ENCODE data around the gene RHEB. TPM values are rescaled to one million over a fixed set of nuclear protein-coding genes. Genes with fewer than 3 reads are reported as not detected.

Gene RHEB
- total RNA-seq, 1 donor from 2014 or later, result 95.2 TPM

- DNase-seq (ENCODE audit: low spot score), result no peak
These were observed 86.8 kb downstream of the RHEB start for GRCh38 chr7:151432658-151433521.

DNA sequence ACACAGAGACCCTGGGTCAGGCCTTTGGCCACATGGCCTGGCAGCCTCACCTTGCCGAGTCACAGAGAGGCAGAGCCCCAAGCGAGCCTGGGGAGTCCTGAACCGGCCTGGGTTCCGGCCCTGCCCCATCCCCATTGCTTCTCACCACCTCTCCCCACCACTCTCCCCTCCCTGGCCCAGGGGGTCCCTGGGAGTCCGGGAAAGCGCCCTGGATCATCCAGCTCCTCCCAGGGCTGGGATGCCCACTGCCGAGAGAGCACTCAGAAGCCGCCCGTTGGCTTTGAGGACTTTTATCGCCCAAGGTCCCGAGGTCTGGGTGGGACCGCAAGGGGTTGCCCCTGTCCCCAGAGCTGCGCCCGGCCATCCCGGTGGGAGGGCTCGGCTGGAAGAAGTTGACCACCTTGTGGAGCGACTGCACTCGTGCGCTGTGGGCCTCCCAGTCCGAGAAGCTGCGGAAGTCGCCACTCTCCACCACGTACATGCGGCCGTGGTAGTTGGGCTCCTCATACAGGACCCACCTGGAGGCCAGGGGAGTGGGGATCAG lies 87.9 kb downstream of the RHEB start:
- DNase-seq (ENCODE audit: low spot score), result no peak

DNA sequence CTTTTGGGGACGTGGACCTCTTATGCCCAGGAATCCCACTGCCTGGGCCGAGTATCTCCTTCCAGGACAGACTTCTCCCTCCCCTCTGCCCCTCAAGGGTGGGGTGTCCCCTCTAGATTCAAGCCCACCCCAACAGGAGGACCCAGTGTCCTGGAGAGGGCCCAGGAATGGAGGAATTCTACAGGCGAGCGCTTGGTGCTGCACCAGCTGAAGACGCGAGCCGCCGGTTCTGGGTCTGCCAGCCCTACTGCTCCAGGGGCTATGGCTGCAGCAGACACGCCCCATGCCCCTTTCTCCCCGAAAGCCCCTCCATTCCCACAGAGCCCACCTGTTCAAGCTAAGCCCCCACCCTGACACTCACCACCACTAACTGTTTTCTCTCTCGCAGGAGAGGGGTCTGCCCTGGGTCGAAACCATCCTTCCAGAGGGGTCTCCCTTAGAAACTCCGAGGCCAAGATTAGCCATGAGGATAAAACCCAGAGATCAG lies 88.4 kb downstream of the RHEB start:
- no peak for DNase-seq (ENCODE audit: low spot score)

- DNase-seq (ENCODE audit: low spot score), result no peak
These were observed 89.1 kb downstream of the RHEB start for GRCh38 chr7:151430391-151431205.

DNA sequence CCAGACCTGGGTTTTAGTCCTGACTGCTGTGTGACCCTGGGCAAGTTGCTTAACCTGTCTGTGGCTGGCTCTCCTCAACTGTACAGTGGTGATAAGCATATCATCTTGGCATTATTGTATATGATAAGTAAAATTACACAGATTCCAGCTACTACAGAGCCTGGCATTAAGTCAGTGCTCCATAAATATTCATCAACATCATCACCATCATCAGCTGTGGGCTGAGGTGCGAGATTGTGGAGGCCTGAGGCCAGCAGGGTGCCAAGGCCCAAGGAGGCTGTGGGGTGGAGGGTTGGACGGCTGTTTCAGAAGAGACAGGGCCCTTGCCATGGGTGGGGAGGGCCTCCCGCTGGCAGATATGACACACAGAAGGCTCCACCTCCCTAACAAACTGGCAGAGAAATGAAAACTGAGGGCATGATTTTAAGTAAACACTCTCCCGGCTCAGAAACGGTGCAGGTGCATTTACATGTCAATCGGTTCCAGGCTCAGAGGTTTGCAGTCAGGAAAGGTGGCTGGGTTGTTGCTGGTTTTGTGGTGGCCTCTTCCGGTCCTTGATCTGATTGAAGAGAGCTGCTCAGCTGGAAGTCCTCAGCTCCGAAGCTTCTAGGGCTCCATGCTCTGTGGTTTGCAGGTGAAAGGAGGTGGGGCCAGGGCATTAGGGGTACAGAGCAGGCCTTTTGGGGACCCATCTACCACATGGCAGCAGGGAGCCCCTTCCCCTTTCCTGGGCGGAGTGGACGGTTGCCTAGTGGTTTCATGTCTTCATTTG lies 89.9 kb downstream of the RHEB start:
- DNase-seq (ENCODE audit: low spot score), result no peak

GRCh38 chr7:151429237-151429559 lies 90.5 kb downstream of the RHEB start:
- no peak for DNase-seq (ENCODE audit: low spot score)

DNA sequence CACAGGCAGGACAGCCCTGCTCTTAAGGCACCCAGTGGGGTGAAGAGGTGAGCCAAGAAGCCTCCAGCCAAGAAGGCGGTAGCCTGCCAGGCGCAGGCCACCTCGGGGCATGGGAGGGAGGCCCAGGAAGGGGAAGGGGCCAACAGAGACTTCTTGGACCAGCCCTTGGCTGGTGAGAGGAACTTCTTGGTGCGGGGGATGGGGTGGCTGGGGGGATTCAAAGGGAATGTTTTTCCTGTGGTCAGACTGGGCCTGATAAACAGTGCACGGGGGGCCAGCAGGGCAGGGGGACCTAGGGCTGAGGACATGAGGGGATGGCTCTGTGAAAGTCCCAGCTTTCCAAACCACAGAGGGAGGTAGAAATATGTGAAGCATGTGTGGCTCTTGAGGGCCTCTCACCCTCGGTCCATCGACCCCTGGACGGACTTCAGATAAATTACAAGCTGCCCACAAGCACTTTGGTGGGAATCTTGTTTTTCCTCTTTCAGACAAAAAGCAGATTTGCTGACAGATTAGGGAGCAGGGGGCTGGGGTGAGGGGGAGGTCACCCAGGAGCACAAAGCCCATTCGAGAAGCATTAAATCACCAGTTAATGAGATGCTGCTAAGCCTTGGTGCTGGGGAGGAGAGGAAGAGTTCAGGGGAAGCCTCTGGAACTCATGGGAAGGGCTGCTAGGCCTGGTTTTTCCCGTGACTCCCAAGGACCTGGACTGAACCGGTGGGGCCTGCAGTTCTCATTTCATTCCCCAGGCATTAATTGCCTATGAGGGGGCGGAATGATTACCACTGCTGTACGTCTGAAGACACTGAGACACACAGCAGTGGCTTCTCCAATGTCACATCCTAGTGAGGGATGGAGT lies 91.1 kb downstream of the RHEB start:
- no peak for DNase-seq (ENCODE audit: low spot score)

DNA sequence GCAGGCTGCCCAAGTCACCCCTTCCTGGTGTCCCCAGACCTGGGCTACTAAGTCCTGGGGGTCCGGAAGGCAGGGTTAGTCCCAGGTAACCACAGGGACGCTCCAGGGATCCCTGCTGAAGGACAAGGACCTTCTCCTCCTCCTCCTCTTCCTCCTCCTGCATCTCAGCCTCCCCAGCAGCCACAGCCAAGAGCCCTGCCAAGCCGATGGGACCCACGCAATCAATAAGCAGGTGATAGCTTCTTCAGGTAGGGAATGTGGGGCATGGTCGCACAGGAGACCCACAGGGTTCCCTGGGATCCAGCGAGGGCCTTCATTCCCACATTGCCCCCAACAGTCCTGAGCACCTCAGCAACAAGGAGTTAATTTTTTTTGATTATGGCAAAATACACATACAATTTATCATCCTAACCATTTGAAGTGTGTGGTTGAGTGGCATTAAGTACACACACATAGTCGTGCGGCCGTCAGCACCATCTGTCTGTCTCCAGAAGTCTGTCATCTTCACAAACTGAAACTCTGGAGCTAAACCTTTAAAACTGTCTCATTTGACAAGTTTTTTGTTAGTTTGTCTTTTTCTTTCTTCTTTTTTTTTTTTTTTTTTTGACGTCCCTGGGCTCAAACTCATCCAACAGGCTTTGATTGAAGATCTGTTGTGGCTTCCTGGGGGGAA lies 91.9 kb downstream of the RHEB start:
- DNase-seq (ENCODE audit: low spot score), result no peak

- DNase-seq (ENCODE audit: low spot score), result no peak
These were observed 92.6 kb downstream of the RHEB start for GRCh38 chr7:151426904-151427704.

GRCh38 chr7:151426441-151426903 lies 93.2 kb downstream of the RHEB start:
- peak; percentile 80 for DNase-seq (ENCODE audit: low spot score)

- DNase-seq (ENCODE audit: low spot score), result no peak
These were observed 93.8 kb downstream of the RHEB start for GRCh38 chr7:151425670-151426440.

DNA sequence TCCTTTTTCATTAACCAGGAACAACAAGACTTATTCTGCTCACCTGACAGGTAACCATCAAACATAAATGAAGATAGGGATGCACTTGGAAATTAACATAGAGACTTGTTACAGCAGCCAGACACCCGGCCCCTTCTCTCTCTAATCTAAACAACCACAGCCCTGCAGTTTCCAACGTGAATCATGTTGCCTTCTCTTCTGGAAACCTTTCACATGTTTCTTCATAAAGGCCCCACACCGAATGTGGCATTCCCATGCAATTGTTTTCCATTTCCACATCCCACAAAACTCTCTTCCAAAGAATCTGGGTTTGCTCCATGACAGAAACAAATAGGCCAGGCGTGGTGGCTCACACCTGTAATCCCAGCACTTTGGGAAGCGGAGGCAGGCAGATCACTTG lies 94.9 kb downstream of the RHEB start:
- no peak for DNase-seq (ENCODE audit: low spot score)

DNA sequence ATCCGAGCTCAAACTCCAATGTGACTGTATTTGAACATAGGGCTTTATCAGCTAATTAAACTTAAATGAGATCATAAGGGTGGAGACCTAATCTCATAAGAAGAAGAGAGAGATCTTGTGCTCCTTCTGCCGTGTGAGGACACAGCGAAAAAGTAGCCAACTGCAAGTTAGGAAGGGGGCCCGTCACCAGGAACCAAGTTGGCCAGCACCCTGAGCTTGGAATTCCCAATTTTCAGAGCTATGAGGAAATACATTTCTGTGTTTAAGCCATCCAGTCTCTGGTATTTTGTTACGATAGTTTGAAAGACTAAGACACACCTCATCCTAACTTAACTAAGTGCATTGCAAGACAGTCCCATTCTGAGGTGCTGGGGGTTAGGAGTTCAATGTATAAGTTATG lies 95.8 kb downstream of the RHEB start:
- DNase-seq (ENCODE audit: low spot score), result no peak

DNA sequence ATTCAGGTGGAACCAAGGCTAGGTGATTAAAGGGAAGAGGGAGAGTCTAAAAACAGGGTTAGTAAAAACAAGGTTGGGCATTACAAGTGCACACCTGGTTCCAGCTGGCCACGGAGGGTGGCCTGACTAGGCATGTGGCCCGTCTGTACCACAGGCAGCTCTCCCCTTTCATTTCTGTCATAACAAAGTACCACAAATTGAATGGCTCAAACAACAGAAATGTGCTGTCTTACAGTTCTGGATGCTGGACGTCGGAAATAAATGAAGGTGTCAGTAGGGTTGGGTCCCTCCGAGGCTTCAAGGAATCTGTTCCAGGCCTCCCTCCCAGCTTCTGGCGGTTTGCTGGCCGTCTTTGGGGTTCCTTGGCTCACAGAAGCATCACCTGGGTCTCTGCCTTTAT lies 96.5 kb downstream of the RHEB start:
- no peak for DNase-seq (ENCODE audit: low spot score)

DNA sequence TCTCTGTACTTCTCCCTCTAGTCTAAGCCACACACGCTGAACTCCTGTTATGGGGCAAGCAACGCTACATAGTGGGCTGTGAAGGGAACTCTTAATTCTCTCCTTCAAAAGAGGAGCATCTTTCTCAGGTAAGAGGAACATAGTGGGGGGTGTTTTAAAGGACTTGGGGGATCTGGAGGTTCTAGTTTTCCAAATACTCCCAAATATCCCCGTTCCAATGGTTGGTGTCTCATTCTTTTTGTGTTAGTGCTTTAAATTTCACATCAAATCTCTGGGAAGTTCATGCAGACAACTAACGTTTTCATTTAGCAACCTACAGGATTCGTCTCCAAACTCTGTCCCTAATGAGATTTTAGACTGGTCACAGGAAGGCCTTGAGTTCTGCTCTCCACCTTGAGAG lies 97.5 kb downstream of the RHEB start:
- DNase-seq (ENCODE audit: low spot score), result no peak

GRCh38 chr7:151420144-151420543 lies 99.6 kb downstream of the RHEB start:
- no peak for DNase-seq (ENCODE audit: low spot score)

DNA sequence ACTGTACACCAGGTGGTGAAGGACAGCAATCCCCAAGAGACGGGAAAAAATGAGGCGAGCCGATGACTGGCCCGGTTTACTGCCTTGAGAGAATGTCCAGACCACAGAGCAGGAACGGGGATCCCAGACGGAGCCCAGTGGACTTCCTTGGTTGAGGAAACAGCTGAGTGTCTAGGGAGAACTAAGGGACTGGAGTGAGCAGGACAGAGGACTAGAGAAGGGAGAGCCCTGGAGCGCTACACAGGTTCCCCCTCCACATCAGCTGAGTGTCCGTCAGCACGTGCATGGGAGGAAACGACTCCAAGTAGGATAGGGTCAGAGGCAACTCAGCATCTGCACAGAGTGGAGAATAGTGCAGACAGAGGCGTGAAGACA lies 102.8 kb downstream of the RHEB start:
- DNase-seq (ENCODE audit: low spot score), result no peak

DNA sequence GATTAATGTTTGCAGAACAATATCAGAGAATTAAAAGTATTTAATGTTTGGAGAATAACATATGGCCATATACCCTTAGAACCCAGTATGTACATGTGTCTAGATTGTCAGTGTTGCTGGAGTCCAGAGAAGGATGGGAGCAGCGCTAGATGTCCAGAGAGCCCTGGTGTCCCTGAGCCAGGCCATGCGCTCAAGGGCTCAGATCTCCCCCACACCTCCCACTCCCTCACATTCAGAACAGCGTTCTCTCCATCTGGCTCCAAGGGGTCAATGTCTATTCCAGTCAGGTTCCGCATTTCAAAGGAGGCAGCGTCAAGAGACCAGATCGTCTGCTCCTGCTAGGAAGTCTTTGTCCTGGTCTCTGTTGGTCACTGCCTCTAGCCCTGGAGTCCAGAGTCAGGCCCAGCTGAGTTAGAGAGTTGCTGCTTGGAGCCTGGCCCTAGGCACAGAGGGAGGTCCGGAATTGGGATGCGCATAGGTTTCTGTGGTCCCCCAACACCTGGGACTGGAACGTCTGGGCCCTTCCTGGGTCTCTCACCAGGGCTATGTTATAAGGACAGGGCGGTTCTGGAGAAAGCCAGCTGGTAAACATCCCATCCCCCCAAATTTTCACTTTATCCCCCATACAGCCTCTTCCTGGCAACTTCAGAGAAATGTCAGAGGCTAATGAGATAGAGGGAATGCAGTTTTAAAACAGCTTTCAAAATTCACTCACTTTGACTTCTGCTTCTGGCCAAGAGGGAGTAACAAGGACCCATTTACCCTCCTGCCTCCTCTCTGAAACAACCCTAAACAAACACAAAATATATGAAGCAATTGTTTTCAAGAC lies 103.4 kb downstream of the RHEB start:
- no peak for DNase-seq (ENCODE audit: low spot score)
